GM18867 (cell line): ENCODE measurements around the gene KIF21B.
"Not testable (repeated sequence)": the region's sequence is repeated elsewhere in the genome, so short reads cannot be mapped to it uniquely, and the experiment has no call there.

ENCODE experiments used
- ATAC-seq: cut with Tn5 transposase; IDR thresholded peaks from one replicate; pipeline ENCODE4 v1.9.1; 2021; ENCODE audit warnings: mild to moderate bottlenecking, moderate library complexity; ENCODE audit not compliant: unreplicated experiment

Gene KIF21B

GRCh38 chr1:200971955-200972711, 51.4 kb downstream of the KIF21B start:
- ATAC-seq = no peak

GRCh38 chr1:200971428-200971903, 52.0 kb downstream of the KIF21B start:
- ATAC-seq = peak; percentile 53

- no peak for ATAC-seq
Observed at GRCh38 chr1:200970771-200971427, 52.6 kb downstream of the KIF21B start.

- ATAC-seq = peak; percentile 70
Observed at GRCh38 chr1:200969726-200970561, 53.6 kb downstream of the KIF21B start.

GRCh38 chr1:200968469-200969410, 54.8 kb downstream of the KIF21B start:
- ATAC-seq = no peak

GRCh38 chr1:200967693-200968468, 55.6 kb downstream of the KIF21B start:
- ATAC-seq = no peak

GRCh38 chr1:200966934-200967333, 56.6 kb downstream of the KIF21B start:
- ATAC-seq = no peak

- no peak for ATAC-seq
Observed at GRCh38 chr1:200965111-200965805, 58.3 kb downstream of the KIF21B start.

- ATAC-seq = not testable (repeated sequence)
Observed at GRCh38 chr1:200963888-200964287, 59.6 kb downstream of the KIF21B start.

- no peak for ATAC-seq
Observed at GRCh38 chr1:200963076-200963475, 60.4 kb downstream of the KIF21B start.

GRCh38 chr1:200962631-200963030, 60.9 kb downstream of the KIF21B start:
- no peak for ATAC-seq

GRCh38 chr1:200962151-200962550, 61.4 kb downstream of the KIF21B start:
- ATAC-seq = not testable (repeated sequence)

GRCh38 chr1:200960948-200961340, 62.6 kb downstream of the KIF21B start:
- no peak for ATAC-seq

GRCh38 chr1:200960236-200960947, 63.1 kb downstream of the KIF21B start:
- no peak for ATAC-seq

GRCh38 chr1:200959411-200959921, 64.0 kb downstream of the KIF21B start:
- no peak for ATAC-seq

GRCh38 chr1:200958597-200958996, 64.9 kb downstream of the KIF21B start:
- no peak for ATAC-seq

GRCh38 chr1:200954434-200954833, 69.1 kb downstream of the KIF21B start:
- no peak for ATAC-seq

GRCh38 chr1:200951016-200951415, 72.5 kb downstream of the KIF21B start:
- ATAC-seq = no peak
